GM21825 (cell line): Measurements from ENCODE around the gene RIPK4.
"Not testable (repeated sequence)": the region's sequence is repeated elsewhere in the genome, so short reads cannot be mapped to it uniquely, and the experiment has no call there.

Experiments
- ATAC-seq: cut with Tn5 transposase; IDR thresholded peaks from one replicate; pipeline ENCODE4 v1.9.1; 2021; ENCODE audit warnings: mild to moderate bottlenecking, moderate library complexity; ENCODE audit not compliant: unreplicated experiment

RIPK4 gene

DNA sequence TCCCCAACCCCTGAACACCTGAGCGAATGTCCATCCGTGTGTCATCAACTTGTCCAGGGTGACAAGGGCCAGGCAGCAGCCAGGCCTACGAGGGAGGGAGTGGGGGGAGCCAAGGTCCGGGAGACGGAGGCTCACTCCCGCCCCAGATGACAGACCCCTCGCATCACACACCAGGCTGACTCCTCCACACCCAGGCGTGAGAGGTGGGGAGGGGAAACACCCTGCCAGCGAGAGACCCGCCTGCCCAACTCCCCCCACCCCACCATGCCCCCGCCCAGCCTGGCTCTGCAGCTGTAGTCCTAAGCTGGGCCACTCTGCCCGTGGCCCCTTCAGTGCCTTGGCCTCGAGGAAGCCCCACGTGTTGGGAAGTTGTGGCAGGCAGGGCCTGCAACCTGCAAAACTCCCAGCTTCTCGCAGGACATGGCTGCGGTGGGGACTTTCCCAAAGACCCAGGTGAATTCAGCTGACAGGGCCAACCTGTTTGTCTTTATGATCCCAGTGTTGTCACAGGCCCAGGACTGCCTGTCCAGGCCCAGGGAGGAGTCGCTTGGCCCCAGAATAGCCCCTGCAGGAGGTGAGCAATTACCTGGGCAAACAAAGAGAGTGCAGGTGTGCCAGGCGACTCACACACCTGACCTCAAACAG is 62.9 kb downstream of the RIPK4 start:
- no peak for ATAC-seq

DNA sequence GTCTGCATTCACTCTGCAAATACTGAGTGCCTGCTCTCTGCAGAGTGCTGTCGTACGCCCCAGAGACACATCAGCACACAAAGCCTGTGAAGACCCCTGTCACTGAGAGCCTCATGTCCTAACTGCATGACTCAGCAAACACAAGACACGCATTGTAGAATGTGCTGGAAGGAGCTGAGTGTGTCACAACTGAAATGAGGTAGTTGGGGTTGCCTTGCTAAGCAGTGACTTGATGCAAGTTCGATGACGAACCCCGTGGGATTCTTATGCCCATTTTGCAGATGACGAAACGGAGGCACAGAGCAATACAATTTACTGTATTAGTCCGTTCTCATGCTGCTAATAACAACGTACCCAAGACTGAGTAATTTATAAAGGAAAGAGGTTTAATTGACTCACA is 65.1 kb downstream of the RIPK4 start:
- ATAC-seq = no peak

DNA sequence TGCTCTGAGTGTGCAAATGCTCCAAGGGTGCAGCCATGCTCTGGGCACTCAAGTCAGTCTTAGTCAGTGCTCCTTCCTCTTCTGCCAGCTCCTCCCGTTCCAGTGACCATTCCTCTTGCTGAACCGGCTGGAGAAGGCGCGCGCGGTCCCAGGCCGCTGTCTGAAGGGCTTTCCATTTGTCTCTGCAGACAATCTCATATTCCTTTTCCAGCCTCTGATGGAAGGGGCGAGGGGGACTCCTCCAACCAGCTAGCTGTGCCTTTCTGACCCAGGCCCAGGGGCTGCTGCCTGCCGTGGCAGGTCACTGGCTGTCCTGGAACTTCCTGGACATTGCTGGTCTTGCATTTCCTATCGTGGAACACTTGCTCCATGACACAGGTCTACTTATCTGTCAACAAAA is 67.5 kb downstream of the RIPK4 start:
- ATAC-seq = no peak

DNA sequence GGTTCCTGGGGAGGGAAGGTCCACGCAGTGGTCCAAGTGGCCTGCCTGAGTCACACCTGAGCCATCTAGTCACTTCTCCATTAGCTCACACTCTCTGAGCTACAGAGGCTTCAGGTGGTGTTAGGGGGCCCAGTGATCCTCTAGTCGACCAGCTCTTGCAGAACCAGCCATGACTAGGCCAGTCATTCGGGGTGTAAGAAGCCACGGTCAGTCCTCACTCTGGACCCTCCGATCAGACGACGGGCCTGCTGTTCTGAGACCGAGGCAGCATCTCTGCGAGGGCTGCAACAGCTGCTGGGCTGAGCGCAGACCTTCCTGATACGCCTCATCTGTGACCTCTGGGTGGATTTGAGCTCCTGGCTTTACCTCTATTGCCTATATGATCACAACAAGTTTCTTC is 68.8 kb downstream of the RIPK4 start:
- ATAC-seq = no peak

DNA sequence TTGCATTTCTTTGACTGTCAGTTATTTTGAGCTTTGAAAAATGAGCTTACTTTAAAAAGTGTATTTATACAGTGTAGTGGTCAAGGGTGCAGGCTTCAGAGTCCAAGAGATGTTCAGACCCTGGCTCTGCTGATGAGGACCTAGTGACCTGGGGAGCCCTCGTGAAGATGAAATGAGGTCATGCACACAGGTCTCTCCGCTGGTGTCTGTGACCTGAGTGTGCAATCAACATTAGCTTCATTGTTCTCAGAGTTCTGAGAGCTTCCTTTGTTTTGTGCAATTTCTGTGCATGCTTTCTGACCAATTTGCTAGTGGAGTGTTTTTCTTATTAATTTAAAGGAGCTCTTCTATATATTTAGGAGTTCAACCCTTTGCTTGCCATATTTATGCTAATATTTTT is 71.3 kb downstream of the RIPK4 start:
- no peak for ATAC-seq

DNA sequence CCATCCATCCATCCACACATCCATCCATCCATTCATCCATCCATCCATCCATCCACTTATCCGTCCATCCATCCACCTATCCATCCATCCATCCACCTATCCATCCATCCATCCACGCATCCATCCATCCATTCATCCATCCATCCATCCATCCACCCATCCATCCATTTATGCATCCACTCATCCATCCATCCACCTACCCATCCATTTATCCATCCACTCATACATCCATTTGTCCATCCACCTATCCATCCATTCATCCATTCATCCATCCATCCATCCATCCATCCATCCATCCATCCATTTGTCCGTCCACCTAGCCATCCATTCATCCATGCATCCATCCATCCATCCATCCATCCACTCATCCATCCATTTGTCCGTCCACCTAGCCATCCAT is 72.8 kb downstream of the RIPK4 start:
- not testable (repeated sequence) for ATAC-seq

DNA sequence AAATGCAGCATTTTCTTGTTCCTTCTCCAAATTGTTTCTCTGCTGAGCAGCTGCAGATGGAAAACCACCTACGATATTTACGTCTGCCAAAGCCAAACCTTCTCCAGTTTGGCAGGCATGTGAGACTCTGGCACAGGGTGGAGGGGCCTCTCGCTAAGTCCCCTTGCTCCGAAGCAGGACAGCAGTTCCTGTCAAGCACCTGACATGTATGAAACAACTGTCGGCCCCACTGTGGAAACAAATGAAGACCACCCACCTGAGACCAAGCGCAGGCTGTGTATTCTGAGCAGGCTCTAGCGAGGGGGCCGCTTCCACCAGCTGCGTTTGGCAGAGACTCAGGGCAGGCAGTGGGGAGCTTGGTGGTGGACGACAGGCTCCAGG is 74.7 kb downstream of the RIPK4 start:
- no peak for ATAC-seq

DNA sequence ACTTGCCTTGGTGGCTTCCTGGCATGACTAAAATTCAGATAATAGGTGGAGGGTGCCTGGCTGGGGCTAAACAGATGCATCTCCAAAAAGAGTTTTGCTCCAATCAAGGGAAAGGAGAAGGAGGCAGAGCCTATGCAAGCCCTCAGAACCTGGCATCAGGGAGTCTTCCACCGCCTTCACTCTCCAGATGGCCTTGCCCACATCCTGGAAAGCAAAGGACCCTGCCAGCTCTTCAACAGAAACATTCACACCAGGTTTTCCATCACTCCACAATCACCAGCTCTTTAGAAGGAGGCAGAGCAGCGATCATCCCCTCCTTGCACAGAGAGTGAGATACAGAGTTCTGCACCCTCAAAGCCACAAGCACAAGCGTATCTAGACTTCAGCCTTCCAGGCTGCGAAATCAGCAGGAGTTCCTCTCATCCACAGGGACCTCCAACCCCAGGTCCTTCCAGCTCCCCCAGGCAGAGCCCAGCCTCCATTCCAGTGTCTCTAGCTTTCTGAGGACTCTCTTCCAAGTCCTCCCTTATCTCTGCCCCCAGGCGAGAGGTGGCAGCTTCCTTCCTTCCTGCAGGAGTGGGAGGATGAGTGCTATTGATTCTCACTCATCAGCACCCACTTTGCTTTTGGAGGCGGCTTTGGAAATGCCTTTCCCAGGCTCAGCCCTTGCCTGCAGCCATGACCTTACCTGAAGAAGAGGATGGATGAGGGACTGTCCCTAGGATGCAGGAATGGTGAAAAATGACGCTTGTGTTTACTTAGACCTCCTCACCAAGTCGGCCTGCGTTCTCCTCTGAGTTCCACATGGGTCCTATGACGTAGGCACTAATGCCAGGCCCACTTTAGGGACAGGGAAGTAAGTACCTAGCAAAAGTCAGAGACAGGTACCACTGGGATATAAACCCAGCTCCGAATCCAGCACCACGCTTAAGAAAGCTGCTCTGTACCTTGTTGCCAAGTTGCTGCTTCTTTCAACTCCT is 75.4 kb downstream of the RIPK4 start:
- no peak for ATAC-seq
